HL-60/S4 treated with phorbol 12-myristate 13-acetate at 8.2 ng/mL for 4 days and 3 days (cell line): Measurements from ENCODE around the gene ERC1.
"Not testable (repeated sequence)": the region's sequence is repeated elsewhere in the genome, so short reads cannot be mapped to it uniquely, and the experiment has no call there.

ENCODE experiments used
- in situ Hi-C: fragments of 300-500 bp; cut with MboI; formaldehyde crosslinking; loops from 2 replicates; pipeline ENCODE4 v1.15.0; 2022; ENCODE audit warnings: low sequenced_read_pairs

Gene ERC1

GRCh38 chr12:981176-981828, 9.7 kb upstream of the ERC1 start:
- in situ Hi-C loops: no loop called here

DNA sequence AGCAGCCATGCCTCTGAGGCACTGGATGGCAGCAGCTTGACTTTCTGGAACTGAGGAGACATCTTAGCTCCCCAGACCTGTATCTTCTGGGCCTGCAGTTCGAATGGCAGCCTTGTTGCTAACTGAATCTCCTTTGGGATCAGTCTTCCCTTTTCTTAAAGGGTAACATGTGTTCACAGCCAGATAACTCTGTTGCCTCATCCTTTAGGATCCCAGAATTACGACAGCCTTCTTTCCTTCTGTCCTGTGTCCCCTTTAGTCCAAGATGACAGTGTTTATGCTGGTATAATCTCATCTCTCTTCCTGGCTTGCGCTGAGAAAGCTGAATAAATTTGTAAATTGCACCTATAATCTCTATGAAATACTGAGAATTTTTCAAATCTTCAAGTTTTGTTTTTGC, 9.1 kb upstream of the ERC1 start:
- in situ Hi-C loops: no loop called here

GRCh38 chr12:988646-989045, 2.4 kb upstream of the ERC1 start:
- in situ Hi-C loops: no loop called here

DNA sequence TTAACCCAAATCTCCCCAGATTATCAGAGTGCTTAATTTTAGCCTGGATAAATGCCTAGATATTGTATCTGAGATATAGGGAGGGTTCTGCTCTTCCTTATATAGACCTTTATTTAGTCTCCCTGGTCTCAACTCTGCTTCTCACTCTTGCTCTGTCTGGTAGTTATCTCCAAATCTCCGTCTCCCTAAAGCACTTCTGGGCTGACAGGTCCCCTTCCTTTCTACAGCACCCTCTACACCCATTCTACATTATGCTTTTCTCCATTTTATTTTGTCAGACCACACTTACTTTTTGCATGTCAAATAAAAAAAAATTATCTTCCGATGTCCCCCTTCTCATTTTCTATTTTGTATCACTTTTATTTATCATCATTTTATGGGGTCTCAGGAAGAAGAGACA, 2.0 kb upstream of the ERC1 start:
- in situ Hi-C loops: no loop called here

- in situ Hi-C loops: no loop called here
These were observed 1.0 kb upstream of the ERC1 start for GRCh38 chr12:989751-990660.

GRCh38 chr12:991350-992333, 619 bp downstream of the ERC1 start:
- in situ Hi-C loops: no loop called here

- in situ Hi-C loops: no loop called here
These were observed 1.6 kb downstream of the ERC1 start for GRCh38 chr12:992647-993046.

DNA sequence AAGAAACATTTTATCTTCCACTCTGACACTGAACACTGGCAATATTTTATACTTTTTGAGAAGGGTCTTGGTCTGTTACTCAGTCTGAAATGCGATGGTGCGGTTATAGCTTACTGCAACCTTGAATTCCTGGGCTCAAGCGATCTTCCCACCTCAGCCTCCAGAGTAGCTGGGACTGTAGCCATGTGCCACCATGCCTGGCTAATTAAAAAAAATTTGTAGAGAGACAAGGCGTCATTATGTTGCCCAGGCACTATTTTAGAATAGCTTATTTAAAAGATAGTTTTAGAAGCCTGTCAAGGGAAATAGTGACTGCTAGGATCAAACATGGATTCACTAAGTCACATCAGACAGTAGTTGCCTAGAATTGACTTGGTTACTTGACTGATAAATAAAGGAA, 5.9 kb downstream of the ERC1 start:
- in situ Hi-C loops: no loop called here

DNA sequence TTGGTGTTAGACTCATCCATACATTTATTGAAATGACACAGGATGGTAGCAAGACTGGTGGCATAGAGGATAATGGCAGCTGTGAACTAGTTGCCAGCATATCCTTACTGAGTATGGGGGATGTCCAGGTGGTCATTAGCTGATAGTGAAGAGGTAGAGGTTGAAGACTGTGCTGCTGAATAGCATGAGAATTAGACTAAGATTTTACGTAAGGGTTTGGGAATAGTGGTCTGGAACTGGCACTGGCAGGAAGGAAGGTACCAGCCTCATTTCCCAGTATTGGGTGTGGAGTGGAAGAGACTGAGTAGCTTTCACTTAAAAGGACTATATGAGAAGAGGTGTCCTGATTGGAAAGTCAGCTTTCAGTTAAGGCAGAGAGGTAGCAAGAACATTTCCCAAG, 6.5 kb downstream of the ERC1 start:
- in situ Hi-C loops: no loop called here

DNA sequence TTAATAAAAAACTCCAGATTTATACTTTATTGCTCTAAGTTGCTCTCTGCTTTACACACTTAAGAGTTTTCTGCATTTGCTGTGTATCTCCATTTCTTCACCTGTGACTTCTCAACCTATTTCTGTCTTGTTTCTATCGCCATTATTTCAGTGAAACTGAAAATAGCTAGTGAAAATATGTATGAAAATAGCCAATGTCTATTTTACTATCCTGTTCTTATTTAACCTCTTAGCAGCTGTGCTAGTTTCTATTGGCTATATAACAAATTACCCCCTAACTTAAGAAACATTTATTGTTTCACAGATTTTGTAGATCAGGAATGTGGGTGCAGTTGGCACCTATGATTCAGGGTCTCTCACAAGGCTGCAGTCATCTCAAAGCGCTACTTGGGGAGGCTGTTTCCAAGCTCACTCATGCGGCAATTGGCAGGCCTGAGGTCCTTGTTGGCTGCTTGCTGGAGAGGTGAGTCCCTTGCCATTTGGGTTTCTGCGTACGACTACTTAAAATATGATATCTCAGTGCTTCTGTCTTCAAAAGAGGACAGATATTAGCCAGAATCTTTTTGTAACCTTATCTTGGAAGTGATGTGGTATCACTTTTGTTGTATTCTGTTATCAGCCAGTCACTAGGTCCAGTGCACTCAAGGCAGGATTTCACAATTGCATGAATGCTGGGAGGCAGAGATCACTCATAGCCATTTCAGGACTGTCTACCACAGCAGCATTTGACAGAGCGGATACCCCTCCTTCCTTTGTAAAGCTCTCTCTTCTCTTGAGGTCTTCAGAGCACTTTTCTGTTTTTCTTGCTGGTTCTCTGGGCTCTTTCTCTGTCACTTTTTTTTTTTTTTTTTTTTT, 7.2 kb downstream of the ERC1 start:
- in situ Hi-C loops: no loop called here

GRCh38 chr12:999736-1000135, 8.7 kb downstream of the ERC1 start:
- in situ Hi-C loops: not testable (repeated sequence)

GRCh38 chr12:1001507-1001906, 10.5 kb downstream of the ERC1 start:
- in situ Hi-C loops: no loop called here

- in situ Hi-C loops: no loop called here
These were observed 12.7 kb downstream of the ERC1 start for GRCh38 chr12:1003600-1004271.

GRCh38 chr12:1006255-1006654, 15.2 kb downstream of the ERC1 start:
- in situ Hi-C loops: no loop called here

DNA sequence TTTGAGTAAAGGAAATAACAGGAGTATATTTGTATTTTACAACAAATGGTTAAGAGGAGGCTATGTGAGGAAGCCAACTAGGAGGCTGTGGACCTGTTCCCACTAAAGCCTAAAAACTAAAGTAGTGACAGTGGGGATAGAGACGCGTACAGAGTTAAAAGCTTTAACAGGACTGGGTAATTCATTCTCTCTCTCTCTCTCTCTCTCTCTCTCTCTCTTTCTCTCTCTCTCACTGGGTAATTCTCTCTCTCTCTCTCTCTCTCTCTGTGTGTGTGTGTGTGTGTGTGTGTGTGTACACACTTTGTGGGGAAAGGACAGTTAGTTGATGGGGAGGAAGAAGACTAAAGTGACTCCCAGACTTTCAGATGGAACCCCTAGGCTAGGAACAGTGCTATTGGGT, 16.3 kb downstream of the ERC1 start:
- in situ Hi-C loops: no loop called here

DNA sequence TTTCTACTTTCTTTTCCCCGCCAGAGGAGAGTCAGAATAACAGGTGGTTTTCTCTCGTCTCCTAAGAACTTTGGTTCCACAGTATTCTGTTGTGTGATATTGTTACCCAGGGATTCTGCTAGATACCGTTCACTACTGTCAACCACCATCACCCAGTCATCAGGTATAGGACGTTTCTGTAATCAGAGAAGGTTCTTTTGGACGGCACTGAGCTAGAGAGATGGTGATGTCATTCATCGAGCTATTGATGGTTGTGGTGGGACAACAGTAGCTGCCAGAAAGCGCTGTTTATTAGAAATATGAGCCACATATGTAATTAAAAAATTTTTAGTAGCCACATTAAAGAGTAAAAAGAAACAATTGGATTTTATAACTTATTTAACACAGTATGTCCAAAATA, 17.0 kb downstream of the ERC1 start:
- in situ Hi-C loops: no loop called here

- in situ Hi-C loops: no loop called here
These were observed 20.1 kb downstream of the ERC1 start for GRCh38 chr12:1011091-1011490.

- in situ Hi-C loops: no loop called here
These were observed 22.8 kb downstream of the ERC1 start for GRCh38 chr12:1013618-1014489.

GRCh38 chr12:1019283-1019682, 28.3 kb downstream of the ERC1 start:
- in situ Hi-C loops: no loop called here
